Measurements from ENCODE around the gene C12orf57.

C12orf57 gene

DNA sequence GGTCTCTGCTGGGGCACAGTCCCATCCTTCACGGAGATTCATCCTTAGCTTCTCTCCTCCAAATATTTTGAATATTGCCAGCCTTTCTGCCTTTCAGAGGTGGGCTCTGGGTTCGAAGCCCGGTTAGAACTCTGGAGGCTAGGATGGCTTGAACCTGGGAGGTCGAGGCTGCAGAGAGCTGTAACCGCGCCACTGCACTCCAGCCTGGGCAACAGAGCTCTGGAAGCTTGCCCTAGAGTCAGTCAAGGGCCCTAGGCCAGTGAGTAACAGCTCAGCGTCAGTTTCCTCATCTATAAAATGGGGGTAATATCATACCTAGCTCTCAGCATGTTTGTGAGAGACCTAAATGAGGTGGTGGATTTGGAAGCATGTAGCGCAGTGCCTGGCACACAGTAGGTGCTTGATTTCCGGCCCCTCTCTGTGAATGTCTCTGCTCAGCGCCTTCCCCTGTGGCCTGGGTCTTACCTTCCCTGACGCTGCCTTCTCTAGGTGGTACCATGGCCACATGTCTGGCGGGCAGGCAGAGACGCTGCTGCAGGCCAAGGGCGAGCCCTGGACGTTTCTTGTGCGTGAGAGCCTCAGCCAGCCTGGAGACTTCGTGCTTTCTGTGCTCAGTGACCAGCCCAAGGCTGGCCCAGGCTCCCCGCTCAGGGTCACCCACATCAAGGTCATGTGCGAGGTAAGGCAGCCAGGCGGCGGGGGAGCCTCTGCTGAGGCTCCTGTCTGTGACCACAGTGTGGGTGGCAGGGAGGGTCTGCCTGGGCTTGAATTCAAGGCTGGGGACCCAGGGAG is 10.7 kb downstream of the C12orf57 start:
- DNase-seq = no peak

DNA sequence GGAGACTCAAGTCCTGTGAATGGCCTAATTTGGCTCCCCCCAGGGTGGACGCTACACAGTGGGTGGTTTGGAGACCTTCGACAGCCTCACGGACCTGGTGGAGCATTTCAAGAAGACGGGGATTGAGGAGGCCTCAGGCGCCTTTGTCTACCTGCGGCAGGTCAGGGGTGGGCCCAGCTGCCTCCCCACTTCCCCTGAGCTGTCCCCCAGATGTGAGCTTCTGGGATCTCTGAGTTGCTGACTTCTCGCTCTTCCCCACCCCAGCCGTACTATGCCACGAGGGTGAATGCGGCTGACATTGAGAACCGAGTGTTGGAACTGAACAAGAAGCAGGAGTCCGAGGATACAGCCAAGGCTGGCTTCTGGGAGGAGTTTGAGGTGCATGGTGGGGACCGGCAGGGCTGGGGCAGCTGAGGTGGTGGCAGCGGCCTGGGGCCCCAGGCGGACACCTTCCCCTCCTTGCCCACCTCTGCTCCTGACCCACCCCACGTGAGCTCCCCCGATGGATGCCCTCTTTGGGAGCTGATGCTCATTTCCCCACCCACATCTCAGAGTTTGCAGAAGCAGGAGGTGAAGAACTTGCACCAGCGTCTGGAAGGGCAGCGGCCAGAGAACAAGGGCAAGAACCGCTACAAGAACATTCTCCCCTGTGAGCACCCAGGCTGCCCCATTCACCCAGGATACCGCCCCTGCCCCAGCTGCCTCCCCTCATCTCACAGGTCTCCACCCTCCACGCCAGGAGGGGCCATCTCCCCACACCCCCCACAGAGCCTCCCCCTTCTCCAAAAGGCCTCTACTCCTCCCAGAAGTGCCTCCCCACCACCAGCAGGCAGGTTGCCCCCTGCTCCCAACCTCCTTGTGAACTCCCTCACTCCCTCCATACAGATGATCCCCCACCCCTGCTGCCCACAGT is 11.5 kb downstream of the C12orf57 start:
- DNase-seq = no peak

DNA sequence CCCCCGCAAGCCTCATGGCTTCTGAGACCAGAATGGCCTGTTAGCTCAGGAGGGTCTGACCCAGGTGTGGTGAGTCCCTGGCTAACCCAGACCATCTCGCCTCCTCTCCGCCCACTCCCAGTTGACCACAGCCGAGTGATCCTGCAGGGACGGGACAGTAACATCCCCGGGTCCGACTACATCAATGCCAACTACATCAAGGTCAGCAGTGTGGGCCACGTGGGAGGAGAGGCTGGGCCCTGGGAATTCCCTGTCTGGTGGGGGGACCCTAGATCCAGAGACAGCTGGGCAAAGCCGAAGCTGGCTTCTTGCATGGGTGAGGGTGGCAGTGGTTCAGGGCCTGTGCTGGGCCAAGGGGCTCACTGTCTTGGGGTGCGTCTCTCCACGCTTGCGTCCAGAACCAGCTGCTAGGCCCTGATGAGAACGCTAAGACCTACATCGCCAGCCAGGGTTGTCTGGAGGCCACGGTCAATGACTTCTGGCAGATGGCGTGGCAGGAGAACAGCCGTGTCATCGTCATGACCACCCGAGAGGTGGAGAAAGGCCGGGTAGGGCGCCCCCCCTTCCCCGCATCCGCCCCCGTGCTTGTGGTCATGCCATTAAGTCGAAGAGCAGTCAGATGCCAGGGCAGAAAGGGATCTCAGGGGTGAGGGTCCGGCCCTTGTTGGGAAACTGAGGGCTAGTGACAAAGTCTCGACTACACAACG is 12.4 kb downstream of the C12orf57 start:
- peak; percentile 56 for DNase-seq

DNA sequence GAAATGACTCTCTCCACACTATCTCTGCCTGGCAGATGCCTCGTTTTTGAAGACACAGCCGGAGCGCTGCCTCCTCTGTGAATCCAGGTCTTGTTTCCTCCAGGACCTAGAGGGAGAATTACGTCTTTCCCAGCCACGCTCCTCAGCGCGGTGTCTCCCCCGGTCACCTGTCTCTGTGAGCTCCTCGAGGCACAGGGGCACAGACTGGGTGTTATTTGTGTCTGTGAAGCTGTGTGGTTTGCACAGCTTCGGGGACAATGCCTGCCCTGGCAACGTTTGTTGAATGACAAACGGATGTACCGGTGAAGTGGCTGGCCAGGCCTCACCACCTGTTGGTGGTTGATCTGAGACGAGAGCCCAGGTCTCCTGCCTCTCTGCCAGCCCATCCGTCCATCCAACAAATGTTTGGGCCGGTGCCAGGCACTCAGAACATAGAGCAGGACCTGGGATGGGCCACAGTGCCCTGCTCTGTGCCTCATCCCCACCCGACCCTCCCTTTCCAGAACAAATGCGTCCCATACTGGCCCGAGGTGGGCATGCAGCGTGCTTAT is 13.4 kb downstream of the C12orf57 start:
- peak; percentile 72 for DNase-seq

DNA sequence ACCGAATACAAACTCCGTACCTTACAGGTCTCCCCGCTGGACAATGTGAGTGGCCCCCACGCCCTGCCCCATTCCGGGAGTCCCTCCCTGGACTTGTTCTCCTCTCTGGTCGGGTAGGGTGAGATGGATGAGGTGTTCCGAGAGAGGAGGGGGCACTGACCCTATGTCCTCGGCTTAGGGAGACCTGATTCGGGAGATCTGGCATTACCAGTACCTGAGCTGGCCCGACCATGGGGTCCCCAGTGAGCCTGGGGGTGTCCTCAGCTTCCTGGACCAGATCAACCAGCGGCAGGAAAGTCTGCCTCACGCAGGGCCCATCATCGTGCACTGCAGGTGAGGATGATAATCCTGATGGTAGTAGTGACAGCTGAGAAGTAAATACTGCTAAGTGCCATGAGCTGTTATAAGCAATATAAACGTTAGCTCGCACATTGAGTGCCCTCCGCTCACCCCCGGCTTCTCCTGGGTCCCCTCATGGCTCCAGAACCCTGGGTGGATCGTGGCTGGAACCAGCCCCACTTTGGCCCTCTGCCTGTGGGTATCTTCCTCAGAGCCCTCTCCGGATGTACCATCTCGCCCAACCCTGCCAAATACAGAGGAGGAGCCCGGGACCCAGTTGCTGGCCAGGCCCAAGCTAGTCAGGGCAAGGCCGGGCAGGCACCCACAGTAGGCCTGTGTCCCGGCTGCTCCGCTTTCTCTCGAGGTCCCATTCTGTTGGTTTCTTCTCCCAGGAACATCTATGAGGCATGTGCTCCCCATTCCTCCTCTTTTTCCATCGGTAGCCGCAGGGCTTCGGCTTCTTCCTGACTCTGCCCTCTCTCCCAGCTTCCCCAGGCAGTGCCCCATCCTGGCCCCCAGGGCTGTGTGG is 14.2 kb downstream of the C12orf57 start:
- DNase-seq = no peak

DNA sequence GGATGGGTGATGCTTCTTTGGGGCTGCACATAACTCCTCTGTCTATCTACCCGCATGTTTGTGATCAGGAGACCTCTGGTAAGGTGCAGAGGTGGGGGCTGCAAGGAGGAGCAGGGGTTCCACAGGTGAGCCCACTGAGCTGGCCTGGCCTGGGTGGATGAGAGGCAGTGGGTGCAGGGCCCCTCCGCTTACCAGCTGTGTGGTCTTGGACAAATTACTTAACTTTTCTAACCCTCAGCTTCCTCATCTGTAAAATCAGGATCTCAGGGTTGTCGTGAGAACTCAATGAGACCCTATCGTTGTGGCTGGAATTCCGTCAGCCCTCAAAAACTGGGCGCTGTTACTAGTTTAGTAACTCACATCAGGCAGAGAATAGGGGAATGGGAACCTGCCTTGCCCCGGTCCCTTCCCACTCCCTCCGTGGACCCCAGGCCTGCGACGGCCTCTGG is 14.8 kb downstream of the C12orf57 start:
- DNase-seq = no peak

- peak; percentile 91 for DNase-seq
These were observed 15.4 kb downstream of the C12orf57 start for GRCh38 chr12:6959058-6959804.

- no peak for DNase-seq
These were observed 16.2 kb downstream of the C12orf57 start for GRCh38 chr12:6959805-6960592.

DNA sequence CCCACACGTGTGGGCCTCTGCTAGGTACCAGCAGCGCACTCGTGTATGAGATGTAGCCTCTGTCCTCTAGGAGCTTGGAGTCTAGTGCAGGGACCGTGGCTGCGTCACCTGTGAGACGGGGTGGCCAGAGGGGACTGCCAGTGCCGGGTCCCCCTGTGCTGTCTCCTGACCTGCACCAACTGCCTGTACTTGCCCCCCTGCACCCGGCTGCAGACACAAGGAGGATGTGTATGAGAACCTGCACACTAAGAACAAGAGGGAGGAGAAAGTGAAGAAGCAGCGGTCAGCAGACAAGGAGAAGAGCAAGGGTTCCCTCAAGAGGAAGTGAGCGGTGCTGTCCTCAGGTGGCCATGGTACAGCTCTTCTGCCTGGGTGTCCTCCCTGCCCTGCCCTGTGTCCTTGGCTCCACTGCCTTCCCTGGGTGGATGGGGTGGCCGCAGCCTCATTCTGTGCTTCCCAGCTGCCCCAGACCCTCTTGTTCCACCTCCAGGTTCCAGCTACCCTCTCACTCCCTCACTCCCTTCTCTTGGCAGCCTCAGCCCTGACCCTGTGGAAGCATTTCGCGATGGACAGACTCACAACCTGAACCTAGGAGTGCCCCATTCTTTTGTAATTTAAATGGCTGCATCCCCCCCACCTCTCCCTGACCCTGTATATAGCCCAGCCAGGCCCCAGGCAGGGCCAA is 16.9 kb downstream of the C12orf57 start:
- DNase-seq = peak; percentile 58

- DNase-seq = peak; percentile 94
These were observed 17.5 kb downstream of the C12orf57 start for GRCh38 chr12:6961278-6961694.

DNA sequence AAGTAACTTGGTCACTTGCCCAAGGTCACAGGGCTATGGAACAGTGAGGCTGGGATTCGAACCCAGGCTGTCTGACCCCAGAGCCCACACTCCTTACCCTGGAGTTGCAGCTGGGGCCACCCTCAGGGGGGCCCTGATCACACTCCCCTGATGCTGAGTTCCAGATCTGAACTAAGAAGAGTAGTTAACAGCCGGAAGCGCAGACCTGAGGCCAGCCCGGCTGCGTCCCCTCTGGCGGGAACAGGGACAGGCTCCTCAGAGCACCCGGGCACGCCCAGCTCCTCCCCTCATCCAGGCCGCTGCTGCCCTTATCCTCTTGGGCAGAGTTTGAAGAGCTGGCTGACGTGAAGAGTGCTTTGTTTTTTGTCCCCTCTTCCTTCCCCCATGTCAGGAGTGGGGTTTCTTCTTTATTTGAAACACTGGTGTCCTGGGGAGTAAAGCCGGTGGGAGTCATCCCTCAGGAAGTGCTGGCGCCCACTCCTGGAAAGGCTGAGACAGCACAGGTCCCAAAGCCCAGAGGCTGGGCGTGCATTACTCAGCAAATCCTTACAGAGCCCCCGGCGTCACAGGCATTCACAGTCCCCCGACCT is 18.0 kb downstream of the C12orf57 start:
- peak; percentile 66 for DNase-seq

GRCh38 chr12:6962285-6963015 is 18.6 kb downstream of the C12orf57 start:
- no peak for DNase-seq

- no peak for DNase-seq
These were observed 19.4 kb downstream of the C12orf57 start for GRCh38 chr12:6963016-6963731.

DNA sequence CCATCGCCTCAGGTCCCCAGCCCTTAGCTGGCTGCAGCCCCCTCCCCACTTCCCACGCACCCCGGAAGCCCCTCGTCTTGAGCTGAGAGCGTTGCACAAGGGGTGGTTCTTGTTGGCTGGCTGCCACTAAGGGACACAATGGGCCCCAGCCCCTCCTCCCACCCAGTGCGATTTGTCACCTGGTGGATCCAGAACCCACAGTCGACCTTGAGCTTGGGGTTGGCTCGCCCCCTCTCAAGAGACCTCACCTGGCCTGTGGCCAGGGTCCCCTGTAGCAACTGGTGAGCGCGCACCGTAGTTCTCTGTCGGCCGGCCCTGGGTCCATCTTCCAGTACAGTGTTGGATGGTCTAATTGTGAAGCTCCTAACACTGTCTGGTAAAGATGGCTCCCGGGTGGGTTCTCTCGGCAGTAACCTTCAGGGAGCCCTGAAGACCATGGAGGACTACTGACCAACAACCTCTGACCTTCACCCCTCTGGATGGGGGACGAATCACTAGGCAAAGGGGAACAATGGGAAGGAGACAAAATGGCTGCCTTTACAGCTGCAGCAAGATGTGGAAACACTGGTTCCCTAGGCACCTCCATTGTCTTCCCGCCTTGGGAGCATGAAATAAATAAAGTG is 20.1 kb downstream of the C12orf57 start:
- no peak for DNase-seq

GRCh38 chr12:6964605-6965025 is 20.8 kb downstream of the C12orf57 start:
- DNase-seq = no peak

- peak; percentile 93 for DNase-seq
These were observed 21.3 kb downstream of the C12orf57 start for GRCh38 chr12:6965026-6965661.

GRCh38 chr12:6965714-6966113 is 21.9 kb downstream of the C12orf57 start:
- no peak for DNase-seq
